Activated CD4-positive, alpha-beta T cell treated with anti-CD3 and anti-CD28 coated beads for 4 hours (primary cell): ENCODE results near the gene TACO1.

Experiments used
- DNase-seq, 2 donors: peaks; one replicate each; pipeline ENCODE4 v3.0.0-alpha.2; 2020

Gene TACO1

DNA sequence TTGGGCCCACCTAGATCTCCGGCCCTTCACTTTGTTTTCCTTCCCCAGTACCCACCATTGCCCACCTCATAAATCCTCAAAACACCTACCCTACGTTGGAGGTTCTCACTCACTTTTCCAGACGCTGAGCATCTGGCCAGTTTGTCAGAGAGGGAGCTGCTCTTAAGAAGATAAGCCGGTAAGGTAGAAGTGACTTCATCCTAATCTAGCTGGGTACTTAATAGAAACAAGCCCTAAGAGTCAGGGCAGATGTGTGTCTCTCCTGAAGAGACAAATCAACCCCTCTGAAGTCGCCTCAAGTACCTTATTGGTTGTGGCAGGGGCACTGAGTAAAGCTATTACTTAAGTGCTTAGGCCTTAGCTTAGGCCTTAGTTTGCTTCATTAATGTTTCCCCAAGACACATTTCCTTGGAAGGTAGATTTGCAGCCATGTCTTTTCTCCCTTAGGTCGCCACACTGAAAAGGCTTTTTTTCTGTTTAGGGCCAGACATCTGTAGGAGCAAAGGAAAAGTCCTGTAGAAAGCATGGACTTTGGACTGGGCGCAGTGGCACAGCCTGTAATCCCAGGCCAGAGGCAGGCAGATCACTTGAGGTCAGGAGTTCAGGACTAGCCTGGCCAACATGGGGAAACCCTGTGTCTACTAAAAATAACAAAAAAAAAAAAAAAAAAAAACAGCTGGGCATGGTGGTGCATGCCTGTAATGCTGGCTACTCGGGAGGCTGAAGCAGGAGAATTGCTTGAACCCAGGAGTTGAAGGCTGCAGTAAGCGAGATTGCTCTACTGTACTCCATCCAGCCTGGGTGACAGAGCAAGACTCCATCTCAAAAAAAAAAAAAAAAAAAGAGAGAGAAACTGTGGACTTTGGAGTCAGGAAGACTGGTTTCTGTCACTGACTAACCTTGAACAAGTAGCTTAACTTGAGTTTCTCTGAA lies 1.0 kb downstream of the TACO1 start:
- no peak for DNase-seq

DNA sequence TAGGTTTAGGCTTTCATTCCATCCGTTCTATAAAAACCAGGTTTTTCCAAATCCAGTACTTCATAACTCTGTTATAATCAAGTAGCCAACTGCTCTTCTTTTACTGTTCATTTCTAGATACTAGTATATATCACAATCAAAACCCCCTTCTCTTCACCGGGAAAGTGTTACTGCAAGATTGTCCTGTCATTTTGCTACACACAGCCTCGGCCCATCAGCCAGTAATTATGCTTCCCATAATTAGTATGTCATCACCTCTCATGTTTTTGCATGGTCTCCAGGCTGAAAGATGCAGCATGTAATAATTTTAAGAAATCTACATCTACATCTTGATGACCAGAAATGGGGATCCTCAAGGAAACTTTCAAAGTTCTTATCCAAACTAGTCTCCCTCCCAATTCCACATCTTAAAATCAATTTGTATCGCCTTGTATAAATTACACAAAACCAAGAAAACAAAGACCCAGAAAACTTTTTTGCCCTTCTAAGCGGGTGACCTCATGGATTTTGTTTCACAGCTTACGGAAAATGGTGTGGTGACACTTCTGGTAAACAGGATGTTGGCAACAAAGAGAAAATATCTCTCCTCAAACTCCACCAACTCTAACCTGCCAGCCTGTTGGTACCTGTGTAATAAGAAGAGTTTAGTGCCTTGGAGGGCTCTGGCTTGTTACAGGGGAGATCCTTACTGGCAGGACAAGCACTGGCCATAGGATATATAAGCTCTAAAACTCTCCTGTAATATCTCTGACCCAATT lies 9.3 kb downstream of the TACO1 start:
- DNase-seq, result peak; percentile 12 to 25

DNA sequence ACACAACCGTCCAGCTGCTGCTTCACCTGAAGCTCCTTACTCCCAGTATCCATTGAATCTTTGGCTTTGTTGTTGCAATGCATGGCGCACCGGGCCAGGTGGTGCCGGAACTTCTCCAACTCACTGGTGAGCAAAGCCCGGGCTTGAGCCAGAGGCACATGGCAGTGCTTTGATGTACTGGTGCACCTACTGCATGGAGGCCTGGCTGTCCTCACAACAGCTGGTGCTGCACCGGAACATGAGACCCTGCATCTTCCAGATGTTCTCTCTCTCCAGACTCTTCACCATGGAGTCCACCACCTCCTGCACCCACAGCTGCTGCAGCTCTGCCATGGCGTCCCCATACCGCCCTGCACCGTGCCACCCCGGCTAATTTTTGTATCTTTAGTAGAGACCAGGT lies 10.2 kb downstream of the TACO1 start:
- no peak for DNase-seq

DNA sequence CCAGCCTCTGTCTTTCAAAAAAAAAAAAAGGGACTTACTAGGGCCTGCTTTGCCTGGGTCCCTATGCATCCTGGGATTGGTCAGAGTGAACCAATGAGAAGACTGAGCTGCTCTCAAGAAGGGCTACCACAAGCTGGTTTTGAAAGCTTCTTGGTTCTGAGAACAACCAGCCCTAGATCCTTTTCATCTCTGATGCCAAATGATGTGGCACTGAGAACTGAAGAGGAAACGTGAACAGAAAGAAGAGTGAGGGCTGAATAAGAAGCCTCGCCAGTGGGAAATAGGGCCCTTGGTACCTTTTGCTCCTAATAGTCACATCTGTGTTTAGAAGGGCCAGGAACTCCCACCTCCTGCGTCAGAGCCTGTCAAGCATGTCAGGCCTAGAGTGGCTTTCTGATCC lies 10.7 kb downstream of the TACO1 start:
- no peak for DNase-seq

DNA sequence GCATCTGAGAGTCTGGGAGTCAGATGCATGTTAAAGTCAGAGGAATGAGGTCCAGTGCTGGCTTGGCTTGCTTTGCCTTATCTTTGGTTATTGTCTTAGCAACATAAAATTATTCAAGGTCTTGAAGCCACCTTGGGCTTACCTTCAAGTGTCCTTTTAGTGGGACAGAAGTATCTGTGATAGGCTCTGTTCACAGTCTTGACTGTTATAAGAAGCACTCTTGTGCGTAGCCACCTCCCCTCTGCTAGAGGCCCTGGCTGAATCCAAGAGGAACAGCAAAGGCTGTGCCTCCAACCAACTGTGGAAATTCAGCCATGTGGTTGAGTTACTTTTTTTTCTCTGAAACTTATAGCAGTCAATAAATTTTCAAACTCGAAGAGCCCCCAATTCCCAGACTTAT lies 13.0 kb downstream of the TACO1 start:
- no peak for DNase-seq

DNA sequence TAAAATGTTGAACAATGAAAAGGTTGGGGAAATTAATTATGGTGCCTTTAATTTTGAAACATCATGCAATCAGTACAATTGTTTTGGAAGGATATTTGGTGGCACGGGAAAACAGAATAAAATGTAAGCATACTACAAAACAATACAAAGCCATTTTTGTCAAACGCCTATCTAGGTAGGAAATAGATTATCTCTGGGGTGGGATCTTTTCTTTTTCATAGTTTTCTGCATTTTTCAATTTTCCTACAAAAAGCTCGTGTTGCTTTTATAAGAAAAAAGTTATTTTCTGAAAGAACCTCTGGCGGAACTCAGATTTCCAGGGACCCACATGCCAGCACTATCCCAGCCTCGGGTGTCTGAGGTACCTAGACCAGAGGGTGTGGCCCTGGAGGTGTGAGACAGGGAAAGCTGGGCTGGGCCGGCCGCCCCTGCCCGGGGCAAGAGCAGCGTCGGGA lies 20.6 kb downstream of the TACO1 start:
- DNase-seq, result no peak

DNA sequence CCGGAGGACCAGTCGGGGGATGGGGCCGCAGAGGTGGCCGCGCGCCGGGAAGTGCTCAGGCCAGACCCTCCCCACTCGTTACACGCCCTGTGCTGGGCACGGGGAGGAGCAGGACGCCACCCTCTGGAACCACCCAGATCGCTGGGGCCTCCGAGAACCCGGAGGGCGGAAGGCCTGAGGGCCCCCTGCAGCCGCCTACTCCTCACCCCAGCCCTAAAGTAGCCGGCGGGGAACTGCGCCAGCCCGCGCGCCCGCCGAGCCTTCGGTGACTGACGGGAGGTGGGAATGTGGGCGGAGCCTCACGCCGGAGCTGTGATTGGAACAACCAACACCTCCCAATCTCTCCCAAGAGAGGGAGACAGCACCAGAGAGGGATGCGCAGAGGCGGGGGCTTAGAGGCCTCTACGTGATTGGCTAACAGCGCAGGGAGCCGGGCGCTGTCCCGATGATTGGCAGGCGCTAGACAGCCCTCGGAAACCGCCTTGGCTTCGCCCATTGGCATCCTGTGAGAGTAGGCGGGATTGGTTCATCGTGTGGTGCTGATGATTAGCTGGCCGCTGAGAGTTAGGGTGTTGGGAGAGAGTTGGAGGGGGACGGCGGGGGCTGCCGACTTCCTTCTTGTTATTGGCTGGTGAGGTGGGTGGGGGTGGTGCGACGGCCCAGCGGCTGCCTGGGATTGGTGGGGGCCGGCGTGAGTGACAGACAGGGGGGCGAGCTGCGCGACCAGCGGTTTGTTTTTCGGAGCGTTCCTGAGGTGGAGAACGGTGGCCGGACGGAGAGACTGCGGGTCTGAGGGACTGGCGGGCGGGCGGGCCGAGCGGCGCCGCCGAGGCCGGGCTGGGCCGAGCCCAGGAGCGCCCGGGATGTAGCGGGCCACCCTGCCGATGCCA lies 21.2 kb downstream of the TACO1 start, which contains the start of gene MAP3K3:
Gene MAP3K3 (plus strand): TSS at position 734 of the 890 bp plus-strand sequence. CDS start 343 bp downstream, outside the sequence.
- peak; percentile 96 to 97 for DNase-seq

DNA sequence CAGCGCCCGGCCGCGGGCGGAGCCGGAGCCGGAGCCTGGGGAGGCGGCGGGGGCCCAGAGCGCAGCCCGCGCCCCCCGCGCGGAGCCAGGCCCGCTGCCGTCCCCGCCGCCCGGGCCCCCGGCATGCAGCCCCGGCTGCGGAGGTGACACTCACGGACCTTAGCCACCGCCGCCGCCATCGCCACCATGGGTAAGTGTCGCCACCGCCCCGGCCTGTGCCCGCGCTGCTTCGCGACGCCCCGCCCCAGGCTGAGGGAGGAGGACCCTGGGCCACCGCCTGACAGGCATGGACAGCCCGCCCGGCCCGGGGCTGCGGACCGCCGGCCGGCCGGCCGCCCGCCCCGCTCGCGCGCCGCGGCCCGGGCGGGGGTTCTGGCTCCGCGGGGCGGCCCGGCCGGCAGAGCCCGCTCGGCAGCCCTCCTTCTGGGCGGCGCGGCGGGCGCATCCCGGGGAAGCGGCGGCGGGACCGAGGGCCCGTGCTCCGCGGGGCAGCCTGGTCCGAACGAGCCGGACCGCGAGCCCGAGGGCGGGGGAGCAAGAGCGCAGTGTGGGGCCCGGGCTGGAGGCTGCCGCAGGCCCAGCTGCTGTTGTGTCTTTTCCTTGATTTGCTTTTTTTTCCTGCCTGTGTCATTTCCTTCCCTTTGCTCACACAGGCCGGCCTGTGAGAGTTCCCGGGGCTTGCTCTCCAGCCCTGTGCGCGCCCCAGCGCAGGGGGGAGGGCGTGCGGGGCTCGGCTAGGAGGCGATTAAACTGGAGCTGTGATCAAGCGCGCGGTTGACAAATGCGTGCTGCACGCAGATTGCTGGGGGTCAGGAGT lies 22.1 kb downstream of the TACO1 start:
- peak; percentile 47 to 48 for DNase-seq

DNA sequence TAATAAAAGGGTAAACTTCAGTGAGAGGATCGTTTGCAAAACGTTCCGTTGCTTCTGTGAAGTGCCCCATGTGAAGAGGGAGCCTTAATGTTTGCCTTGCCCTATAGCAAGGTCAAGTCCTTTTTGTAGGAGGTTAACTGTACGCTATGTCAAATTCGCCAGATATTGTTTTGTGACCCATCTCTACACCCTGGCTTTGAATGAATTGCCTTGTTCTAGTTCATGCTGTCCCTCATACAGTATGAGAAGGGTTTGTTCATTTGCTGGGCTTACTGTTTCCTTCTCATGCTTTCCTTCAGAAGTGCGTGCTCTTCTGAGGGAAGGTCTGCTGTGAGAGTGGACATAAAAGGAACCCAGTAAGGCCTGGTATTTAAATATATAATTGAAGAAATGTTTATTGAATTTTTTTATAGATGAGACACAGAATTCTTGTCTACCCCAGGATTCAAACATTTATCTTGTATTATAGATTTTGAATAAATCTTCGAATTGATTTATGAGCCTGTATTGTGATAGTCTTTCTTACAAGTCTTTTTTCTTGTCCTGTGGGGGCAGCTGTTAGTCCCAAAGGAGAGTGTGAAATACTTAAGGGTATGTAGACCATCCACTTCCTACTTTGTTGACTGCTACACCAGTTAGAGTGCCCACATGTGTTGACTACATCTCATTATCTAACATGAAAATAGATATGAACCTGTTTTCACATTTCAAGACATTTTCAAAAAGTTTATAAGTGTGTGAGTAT lies 23.3 kb downstream of the TACO1 start:
- no peak for DNase-seq

DNA sequence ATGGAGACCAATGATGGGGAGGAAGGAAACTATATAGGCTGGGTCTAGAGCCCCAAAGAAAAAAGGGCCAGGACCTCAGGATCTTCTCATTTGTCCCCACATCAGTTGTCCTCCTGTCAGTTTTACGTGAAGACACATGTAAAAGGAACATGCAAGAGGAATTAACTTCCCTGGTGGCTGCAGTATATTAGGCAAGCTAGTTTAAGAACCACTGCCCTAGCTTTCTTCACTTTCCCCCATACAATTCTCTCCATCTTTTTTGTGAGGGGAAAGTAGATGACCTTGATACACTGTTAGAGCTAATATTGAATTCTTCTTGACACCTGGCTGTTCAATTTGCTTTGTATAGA lies 23.8 kb downstream of the TACO1 start:
- DNase-seq, result no peak

DNA sequence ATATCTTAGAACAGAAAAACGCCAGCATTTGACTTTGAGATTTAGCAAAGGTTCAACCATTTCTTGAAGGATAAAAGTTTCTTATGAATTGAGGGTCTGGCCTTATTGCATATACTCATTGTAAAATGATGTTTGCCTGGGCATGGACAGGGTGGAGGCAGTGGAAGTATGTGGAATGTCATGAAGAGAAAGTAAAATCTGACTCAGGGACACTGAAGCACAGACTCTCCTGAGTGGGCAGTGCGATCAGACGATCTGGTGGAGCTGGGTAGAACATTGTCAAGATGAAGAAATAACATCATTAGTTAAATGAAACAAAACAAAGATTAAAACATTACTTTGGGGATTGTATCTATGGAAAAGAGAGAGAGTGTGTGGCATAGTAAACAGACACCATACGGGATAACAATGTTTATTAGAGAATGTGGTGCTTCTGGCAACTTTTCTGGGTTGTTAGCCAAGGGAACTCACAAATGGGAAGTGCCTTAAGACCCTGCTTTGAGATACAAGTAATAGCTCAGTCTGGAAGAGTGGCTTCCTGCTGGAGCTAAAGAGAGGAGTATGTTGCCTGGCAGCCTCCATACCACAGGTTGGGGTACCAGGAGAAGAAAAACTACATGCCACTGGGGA lies 26.0 kb downstream of the TACO1 start:
- no peak for DNase-seq

DNA sequence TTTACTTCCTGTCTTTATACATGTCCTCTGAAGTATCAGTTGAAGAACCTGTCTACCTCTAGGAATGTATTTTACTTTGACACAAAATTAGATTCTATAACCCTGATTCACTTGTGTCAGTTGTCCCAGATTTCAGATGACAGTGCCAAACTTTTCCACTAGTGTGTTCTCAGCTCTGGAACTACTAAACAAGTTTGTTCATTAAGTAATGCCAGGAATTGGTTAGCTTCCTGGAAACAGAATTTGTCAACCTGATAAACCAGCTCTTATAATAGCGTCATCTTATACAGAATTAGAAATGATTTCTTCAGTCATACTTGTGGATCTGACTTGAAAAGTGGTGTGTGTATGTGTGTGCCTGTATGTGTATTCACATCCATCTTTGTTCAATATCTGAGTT lies 28.9 kb downstream of the TACO1 start:
- no peak for DNase-seq

DNA sequence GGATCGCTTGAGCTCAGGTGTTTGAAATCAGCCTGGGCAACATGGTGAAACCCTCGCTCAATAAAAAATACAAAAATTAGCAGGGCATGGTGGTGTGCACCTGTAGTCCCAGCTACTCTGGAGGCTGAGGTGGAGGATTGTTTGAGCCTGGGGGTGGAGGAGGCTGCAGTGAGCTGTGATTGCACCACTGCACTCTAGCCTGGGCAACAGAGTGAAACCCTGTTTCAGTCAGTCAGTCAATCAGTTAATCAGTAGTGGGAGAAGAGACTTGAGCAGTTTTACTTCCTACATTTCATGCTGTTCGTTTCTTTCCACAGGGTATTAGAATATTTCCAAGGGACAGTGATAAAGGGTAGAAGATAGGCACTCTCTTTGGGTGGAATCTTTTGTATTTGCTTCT lies 30.4 kb downstream of the TACO1 start:
- DNase-seq, result no peak

DNA sequence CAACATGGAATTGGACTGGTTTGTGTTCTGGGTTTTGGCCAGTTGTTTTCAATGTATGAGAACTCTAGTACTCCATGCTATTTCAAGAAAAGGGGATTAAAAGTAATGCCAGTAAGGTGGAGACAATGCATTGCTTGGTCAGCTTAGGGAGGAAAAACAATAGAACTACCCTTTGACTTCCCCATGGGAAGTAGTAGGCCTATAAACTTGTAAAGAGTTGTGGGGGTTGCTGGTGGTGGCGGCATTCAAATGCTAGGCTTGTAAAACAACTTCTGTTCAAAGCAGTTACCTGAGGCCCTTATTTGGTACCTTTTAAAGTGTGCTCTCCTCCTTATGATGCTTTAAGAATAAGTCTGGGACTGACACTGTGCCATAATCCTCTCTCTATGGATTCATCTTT lies 30.9 kb downstream of the TACO1 start:
- DNase-seq, result no peak

DNA sequence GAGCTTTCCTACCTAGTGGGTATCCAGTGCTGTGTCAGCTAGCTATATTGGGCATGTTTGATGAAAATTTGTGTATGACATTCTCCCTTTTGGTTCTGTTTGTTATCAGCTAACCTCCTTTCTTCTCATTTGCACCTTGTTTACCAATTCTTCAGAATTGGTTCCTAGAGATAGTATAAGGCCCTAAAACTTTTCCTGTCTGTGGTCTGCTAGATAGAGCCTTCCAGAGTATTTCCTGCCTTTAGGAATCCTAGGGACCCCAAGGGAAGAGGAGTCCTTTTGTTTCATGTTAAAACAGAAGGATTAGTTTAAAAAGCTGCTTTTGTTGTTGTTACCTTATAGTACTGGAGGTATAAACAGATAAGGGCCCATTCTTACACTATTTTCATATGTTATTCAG lies 33.0 kb downstream of the TACO1 start:
- no peak for DNase-seq

DNA sequence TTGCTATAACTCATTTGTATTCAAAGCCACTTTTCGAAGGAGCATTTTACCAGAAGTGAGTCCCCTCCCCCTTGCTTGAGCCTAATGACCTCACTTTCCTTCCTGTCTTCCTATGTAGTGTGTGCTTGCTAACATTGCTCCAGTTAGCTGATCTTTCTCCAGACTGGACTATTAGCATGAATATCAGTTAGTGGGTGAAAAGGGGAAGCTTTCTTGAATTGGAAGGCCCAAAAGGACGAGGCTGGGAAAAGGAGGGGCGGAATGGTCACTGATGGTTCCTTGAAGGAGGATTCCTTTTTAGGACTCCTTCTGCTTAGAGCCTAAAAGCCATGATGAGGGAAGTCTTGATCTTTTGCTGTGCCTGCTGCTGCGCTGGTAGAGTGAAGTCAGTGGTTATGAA lies 33.5 kb downstream of the TACO1 start:
- no peak for DNase-seq

DNA sequence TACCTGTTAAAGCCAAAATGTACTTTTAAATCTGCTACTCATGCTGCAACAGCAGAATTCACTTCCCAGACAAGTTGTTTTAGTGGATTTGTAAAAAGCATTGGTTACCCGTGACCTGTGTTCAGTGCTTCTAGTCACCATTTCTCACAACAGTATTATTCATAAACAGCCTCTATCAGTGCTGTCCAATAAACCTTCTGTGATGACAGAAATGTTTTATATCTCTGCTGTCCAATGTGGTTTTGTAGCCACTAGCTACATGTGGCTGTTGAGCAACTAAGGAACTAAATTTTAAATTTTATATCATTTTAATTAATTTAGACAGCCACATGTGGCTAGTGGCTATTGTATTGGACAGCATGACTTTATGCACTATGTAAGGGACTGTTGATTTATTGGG lies 34.1 kb downstream of the TACO1 start:
- no peak for DNase-seq

DNA sequence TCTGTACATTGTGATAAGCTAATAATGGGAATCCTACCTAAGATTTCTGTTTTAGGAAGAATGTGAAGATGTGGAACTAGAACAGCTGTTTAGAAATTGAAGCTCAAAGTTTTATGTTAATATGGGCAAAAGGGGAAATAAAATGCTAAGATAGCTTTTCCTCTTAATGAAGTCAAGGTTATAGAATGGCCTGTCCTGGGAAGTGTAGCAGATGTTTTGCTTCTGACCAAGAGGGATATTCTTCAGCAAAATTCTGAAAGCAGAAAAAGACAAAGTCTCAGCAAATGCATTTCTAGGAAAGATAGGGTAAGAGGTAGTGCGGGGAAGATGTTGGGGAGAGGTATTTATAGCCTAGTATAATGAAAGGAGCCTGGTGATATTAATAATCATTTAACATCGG lies 34.6 kb downstream of the TACO1 start:
- no peak for DNase-seq

DNA sequence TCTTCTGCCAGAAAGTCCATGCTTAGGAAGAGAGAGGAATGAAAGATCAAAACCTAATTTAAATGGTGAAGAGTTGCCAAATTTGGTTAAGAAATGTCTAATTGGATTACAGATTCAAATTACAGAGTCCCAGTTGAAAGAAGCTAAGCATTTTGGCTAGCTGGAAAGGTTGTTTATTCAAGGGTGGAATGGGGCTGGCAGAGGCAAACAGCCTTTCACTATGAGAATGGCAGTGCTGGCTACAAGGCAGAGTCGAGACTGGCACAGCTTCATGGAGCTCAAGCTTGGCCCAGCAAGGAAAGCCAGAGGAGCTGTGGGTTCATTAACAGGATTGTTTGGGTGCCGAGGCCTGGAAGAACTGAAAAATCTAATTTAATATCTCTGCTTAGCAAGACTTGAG lies 35.1 kb downstream of the TACO1 start:
- DNase-seq, result no peak

DNA sequence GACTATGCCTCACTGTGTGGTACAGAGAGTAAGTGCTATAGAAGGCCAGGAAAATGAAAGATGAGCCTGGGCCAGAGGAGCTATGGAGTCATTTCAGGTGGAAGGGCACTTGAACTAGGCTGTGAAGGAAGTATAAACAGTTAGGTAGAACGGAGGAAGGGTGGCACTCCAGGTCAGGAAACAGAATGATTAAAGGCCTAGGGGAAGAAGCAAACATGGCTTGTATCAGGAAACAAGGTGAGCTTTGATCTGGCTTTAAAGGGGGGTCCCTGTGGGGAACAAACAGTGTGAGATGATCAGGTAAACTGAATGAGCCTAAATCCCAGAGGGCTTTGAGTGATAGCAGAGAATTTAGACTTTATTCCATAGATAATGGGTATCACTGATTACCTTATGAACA lies 38.4 kb downstream of the TACO1 start:
- no peak for DNase-seq

DNA sequence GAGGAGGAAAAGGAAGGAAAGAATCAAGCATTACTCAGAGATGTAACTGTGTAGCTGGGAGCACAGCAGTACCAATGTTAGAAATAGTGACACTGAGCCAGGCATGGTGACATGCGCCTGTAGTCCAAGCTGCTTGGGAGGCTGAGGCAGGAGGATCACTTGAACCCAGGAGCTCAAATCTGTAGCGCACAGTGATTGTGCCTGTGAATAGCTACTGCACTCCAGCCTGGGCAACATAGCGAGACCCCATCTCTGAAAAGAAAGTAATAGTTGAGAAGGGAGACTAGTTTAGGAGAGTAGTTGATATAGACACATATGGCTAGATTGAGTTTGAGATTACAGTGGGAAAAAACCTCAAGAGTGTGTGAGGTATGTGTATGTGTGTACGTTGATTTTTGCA lies 39.3 kb downstream of the TACO1 start:
- DNase-seq, result no peak
